ENCODE data around the gene PLCXD1.
"Not testable (repeated sequence)": the region's sequence is repeated elsewhere in the genome, so short reads cannot be mapped to it uniquely, and the experiment has no call there.

PLCXD1 gene

GRCh38 chrX:270848-271367 lies 10.3 kb upstream of the PLCXD1 start:
- no peak for TF ChIP-seq CTCF (IDR thresholded peaks at IDR 0.05; ENCODE audit: low read depth, low read length)
- DNase-seq (ENCODE audit: extremely low read depth, low read depth), result no peak

GRCh38 chrX:274904-275475 lies 6.2 kb upstream of the PLCXD1 start:
- TF ChIP-seq CTCF (IDR thresholded peaks at IDR 0.05; ENCODE audit: low read depth, low read length), result no peak
- no peak for DNase-seq (ENCODE audit: extremely low read depth, low read depth)

GRCh38 chrX:275476-275966 lies 5.7 kb upstream of the PLCXD1 start:
- DNase-seq (ENCODE audit: extremely low read depth, low read depth), result no peak
- TF ChIP-seq CTCF (IDR thresholded peaks at IDR 0.05; ENCODE audit: low read depth, low read length), result no peak

GRCh38 chrX:275967-276580 lies 5.1 kb upstream of the PLCXD1 start:
- no peak for DNase-seq (ENCODE audit: extremely low read depth, low read depth)
- no peak for TF ChIP-seq CTCF (IDR thresholded peaks at IDR 0.05; ENCODE audit: low read depth, low read length)

- TF ChIP-seq CTCF (IDR thresholded peaks at IDR 0.05; ENCODE audit: low read depth, low read length), result no peak
- no peak for DNase-seq (ENCODE audit: extremely low read depth, low read depth)
Measured at GRCh38 chrX:276581-277201, 4.5 kb upstream of the PLCXD1 start.

GRCh38 chrX:279757-280604 lies 1.2 kb upstream of the PLCXD1 start:
- not testable (repeated sequence) for DNase-seq (ENCODE audit: extremely low read depth, low read depth)

GRCh38 chrX:280722-281121 lies 459 bp upstream of the PLCXD1 start:
- not testable (repeated sequence) for DNase-seq (ENCODE audit: extremely low read depth, low read depth)

GRCh38 chrX:282000-282681 lies 960 bp downstream of the PLCXD1 start:
- not testable (repeated sequence) for DNase-seq (ENCODE audit: extremely low read depth, low read depth)
